Activated CD4-positive, alpha-beta T cell treated with anti-CD3 and anti-CD28 coated beads, Interleukin-2, amount 50 U/mL, for 16 hours (primary cell): Measurements from ENCODE around the gene RDH5.

Source experiments
- DNase-seq: peaks from one replicate; pipeline ENCODE4 v3.0.0-alpha.2; 2020

Gene RDH5

DNA sequence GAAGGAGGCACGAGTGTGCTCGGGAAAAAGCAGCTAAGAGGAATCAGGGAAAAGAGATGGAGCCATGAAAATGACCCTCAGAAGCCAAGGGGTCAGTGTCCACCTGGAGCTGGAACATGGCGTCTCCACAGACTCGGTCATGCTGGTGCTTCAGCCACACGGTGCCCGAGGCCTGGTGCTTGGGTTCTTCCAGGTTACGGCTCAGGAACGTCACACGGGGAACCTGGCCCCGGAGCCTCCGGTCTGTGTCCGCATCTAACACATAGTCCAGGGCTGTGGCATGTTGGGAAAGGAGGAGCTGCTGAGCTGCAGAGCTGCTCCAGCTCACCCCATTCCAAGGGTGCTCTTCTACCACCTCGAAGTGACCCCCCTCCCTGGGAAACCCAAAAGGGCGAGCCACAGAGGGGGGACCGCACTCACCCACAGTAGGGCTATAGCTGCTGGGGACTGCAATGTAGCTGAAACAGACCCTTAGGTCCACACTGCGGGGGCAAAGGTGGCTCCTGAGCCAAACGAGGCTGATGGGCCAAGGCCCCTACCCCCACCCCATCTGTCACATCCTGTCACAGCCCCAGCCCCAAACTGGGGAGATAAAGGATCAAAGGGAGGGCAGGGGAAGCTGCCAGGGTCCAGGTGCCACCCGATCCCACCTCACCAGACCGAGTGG is 23.3 kb upstream of the RDH5 start:
- DNase-seq: no peak

DNA sequence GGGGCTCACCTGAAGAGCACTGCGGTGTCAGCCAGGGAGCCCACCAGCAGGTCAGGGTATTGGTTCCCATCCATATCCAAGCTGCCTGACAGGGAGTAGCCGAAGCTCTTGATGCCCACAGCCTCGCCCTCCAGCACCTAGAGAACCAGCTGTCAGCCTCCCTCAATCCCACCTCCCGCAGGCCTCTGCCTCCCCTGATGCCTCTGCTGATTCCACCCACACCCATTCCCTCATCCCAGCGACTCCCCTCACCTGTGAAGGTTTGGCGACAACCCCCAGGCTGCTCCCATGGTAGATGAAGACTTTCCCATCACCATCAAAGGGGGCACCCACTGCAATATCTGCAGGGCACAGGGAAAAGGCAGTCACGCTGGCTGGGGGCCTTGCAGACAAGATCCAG is 22.5 kb upstream of the RDH5 start:
- DNase-seq: no peak

- no peak for DNase-seq
Measured at GRCh38 chr12:55698241-55698955, 21.8 kb upstream of the RDH5 start.

DNA sequence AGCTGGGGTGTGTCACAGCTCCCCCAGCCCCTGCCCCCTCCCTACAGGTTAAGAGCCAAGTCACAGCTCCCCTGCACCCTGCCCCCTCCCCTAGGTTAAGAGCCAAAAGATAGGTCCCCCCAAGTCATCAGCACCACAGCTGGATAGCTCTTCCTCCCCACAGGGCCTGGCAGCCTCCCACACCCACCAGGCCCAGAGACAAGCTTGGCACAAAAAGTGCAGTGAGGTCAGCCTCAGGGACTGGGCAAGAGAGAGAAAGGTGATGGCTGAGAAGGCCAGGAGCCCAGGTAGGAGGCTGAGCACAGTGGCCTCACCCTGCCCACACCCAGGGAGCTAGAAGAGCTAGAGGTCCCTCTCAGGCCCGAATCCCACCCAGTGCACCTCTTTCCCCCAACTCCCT is 21.2 kb upstream of the RDH5 start:
- no peak for DNase-seq

DNA sequence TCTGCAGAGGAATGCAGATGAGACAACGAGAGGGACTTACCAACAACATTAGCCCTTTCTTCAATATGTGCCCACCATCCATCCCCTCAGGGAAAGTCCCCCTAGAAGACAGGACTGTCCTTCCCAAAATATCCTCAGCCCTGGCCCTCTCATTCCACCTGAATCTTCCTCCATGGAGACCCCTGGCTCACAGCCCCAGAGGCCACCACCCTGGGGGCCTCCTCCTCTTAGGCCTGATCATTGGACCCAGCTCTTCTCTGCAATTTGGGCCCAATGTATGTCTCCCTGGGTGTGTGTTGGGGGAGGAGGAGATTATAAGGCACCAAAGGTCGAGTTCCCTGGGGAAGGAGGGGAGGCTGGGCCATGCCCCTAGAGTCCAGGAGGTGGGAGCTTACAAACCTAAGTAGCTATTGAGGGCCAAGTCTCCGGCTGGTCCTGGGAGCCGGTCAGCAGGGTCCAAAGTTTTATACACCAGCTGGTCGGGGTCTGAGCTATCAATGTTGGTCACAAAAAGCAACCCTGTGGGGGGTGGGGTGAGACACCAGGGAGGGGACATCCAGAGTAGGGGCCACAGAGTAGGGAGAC is 20.6 kb upstream of the RDH5 start:
- DNase-seq: no peak

GRCh38 chr12:55700255-55701018 is 19.8 kb upstream of the RDH5 start:
- DNase-seq: no peak

DNA sequence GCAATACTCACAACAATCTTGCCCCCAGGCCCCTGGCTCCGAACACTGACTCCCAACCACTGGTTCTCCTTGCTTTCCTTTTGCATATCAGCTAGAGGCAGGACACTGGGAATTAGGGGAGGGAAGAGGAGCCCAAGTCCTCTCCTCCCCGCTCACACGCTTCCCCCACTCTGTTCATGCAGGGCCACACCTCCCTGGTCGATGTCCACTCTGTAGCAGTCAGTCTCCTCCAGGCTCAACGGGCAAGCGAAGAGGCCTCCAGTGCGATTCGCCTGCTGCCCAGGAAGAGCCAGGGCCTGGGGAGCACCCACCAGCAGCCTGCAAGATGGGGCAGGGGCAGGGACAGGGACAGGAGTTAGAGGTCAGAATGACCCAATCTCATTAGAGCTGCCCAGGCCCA is 17.3 kb upstream of the RDH5 start:
- DNase-seq: no peak

DNA sequence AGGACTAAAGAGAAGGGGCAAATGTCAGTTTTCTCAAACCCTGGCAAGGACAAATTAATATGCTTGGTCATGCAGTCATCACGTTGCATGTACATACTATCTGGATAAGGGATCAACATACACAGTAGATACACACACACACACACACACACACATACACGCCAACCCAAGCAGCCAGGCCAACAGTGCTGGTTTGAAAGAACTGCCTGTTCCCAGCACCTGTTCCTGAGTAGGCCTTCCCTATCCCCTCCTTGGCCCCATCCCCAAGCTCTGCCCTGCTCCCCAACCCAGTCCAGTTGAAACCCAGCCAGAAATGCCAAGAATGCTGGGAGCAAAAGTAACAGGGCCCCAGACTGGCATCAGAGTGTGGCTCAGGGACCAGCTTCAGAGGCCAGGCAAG is 16.9 kb upstream of the RDH5 start:
- DNase-seq: no peak

DNA sequence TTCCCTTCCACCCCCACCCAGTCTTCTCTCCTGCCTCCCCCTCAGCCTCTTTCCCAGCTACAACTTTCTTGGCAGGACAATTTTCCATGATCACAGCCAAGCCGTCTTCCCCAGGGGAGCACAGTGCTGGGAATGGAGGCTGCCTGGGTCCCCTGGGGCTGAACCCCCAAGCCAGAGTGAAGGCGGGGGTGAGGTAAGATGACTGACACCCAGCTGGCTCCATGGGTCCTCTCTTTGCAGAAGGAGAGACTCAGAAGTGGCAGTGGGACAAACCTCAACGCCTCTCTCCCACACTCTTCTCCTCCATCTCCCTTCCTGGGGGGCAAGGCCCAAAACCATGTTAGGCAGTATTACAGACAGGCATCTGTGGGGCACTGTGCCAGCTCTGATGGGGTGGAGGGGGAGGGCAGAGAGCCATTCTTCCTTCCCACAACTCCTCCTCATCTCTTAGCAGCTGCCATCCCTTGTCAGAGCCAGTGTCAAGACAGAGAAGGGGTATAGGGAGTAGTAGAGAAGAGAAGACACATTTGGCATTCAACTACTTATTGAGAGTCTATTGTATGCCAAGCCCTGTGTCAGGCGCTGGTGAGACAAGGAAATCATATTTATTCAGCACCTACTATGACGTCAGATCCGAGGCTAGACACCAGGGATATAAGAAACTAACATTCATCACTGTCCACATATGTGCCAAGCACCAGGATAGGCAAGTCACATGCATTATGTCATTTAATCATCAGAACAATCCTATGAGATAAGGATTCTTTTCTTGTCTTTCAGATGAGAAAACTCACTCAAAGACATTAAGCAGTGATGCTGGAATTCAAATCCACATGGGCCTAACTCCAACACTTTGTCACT is 16.1 kb upstream of the RDH5 start:
- no peak for DNase-seq

- no peak for DNase-seq
Measured at GRCh38 chr12:55704824-55705718, 15.1 kb upstream of the RDH5 start.

DNA sequence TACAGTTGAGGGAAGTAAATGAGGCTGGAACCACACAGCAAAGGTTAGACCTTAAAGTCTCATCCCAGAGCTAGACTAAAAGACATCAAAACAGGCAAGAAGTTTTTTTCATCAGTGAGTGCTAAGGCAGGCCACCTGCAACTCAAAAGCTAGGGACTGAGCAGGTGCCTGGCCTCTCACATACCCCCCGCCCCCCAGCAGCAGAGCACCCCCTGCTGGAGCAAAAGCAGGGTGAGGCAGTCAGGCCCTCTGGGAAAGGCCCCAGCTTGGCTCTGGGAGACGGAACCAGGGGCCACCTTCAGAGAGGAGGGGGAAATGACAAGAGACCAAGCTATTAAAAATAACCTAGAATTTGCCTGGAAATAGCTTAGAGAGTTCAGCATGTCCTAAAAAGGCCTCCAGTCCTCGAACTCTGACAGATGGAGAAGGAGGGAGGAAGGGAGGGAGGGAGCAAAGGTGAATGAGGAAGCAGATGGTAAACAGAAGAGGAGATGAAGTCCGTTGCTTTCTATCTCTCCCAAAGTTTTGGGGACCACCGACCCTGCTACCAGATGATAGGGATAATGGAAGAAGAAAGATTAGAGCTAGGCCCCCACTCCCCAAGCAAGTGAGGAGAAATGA is 14.3 kb upstream of the RDH5 start:
- no peak for DNase-seq

DNA sequence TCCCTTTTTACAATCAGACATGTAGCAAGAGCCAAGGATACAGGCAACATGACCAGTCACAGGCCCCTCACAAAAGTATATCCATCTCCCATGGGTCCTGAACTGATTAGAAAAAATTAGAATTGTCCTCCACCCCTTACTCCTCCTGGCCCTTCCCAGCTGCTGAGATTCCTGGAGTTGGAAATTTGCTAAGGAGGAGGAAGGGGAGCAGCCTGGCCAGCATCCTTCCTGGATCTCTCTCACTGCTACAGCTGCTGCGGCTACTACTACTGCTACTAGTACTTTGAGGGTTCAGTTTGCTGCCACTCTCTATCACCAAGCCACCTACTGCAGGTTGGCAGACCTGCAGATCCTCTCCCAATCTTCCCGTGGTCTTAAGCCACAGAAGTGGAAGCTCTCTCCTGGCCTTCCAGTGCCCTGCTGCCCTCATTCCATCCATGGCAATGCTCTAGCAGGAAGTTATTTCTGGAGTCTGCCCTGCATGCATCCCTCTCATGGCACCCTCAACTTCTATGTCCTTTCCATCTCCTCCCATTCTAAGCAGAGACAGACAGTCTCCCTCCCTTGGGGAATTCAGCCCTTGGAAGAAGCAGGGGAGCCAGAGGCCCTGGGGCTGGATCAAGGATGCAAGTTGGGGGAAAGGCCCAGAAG is 13.5 kb upstream of the RDH5 start:
- no peak for DNase-seq

DNA sequence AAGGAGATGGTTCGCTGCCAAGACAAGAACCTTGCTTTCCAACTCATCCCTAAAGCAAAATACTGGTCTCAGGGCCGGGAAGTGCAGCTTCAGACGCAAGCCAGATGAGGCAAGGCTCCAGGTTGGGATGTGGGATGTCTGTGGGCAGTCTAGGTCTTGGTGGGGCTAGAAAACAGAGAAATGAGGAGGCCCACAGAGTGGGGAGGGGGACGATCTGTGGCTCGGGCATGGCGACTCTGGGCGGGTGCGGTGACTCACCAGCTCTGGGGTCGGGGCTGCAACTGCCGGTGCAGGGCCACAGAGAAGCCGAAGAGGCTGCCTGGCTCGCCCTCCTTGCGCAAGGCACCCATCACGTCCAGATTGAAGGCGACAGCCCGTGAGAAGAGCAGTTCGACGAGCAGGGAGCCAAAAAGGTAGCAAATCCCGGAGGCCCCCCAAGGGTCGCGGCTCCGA is 12.9 kb upstream of the RDH5 start:
- no peak for DNase-seq

DNA sequence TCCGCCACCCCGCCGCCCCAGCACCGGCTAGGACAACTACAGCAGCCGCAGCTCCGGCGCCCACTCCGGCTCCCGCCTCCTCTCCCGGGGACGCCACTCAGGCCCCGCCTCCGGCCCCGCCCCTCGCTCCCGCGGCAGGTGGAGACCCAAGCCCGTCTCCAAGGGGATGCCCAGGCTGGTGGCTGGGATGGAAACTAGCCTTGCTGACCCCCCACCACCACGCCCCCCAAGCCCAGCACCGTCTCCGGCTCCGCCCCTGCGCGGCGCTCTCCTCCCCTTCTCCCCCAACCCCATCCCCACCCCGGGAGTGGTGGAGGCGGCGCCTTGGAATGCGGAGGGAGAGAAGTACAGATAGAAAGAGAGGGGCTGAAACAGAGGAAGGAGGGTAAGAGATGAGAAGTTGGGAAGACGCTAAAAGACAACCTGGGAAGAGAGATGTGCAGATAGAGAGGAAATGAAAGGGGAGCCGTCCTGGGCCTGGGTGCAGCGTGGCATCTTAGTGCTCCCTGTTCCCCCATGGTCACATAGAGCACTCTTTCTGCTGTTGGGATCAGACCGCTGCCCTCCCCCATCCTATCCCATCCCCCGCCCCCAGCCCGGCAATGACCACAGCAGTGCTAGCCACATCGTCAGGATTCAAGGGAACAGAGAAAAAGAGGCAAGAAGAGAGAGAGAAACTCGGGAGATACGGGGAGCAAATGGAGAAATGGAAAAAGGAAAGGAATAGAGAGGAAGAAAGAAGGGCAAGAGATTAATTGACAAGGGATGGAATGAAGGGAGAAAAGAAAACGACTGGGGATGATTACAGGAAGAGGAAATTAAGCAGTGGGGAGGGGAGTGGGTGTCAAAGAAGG is 12.1 kb upstream of the RDH5 start, which contains the start of gene ITGA7:
Gene ITGA7 (minus strand): TSS at position 64 of the 854 bp plus-strand sequence. CDS start 222 bp downstream, outside the sequence.
- DNase-seq: no peak

- no peak for DNase-seq
Measured at GRCh38 chr12:55708695-55709233, 11.4 kb upstream of the RDH5 start.

DNA sequence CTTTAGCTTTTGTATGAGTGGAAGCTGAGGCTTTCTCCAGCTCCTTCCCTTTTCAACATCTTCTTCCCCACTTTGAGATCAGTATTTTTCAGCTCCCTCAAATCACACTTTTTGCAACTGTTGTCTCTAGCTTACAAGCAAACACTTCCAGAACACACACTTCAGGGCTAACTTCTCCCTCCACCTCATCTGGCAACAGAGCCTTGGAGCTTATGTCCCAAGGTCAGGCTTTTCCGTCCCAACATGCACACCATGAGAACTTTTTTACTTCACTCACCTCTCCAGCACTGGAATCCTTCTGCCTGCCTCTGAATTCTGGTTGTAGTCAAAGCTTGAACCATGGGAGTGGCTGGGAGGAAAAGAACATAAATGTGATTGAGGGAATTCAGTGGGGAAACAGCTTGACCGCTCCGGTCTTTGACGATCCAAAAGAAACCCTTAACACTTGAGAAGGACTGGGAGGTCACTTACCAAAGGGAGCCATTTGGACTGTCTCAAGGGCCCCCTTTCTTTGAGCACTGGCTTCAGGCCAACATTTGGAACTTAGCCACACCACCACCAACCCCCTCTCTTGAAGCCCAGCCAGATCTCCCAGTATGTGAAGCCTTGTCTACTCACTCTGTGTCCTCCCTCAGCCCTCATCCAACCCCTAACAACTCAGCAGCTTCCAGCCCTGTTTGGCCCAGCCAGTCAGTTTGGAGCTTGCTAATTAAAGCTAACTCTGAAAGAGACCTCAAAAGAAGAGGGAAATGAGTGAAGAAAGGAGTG is 8.2 kb upstream of the RDH5 start:
- no peak for DNase-seq

GRCh38 chr12:55712700-55713415 is 7.3 kb upstream of the RDH5 start:
- no peak for DNase-seq

- no peak for DNase-seq
Measured at GRCh38 chr12:55713721-55714120, 6.5 kb upstream of the RDH5 start.
